Measurements from ENCODE around the gene UHRF1.
"Not testable (repeated sequence)": the region's sequence is repeated elsewhere in the genome, so short reads cannot be mapped to it uniquely, and the experiment has no call there.

Gene UHRF1

GRCh38 chr19:4972509-4973230 is 63.4 kb downstream of the UHRF1 start:
- DNase-seq, result no peak

DNA sequence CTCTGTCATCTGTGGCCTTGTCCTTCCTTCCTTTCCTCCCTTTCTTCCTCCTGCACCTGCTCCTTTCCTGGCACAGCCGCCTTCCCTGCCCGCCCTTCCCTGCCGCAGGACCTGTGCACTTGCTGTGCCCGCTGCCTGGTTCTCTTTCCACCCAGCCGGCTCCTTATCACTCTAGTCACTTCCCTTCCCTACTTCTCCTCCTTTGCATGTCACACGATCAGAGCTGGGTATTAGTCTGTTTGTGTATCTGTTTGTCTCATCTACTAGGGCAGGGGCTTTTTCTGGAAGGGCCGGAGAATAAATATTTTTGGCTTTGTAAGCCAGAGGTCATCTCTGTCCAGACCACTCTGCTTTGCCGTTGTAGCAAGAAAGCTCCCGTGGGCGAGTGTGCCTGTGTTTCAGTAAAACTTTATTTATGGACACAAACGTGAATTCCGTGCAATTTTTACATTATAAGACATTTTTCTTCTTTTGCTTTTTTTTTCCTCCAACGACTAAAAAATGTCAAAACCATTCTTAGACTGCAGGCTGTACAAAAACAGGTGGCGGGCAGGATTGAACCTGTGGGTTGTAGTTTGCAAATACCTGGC is 65.7 kb downstream of the UHRF1 start:
- no peak for DNase-seq

- DNase-seq, result not testable (repeated sequence)
These were observed 66.3 kb downstream of the UHRF1 start for GRCh38 chr19:4975601-4976000.

DNA sequence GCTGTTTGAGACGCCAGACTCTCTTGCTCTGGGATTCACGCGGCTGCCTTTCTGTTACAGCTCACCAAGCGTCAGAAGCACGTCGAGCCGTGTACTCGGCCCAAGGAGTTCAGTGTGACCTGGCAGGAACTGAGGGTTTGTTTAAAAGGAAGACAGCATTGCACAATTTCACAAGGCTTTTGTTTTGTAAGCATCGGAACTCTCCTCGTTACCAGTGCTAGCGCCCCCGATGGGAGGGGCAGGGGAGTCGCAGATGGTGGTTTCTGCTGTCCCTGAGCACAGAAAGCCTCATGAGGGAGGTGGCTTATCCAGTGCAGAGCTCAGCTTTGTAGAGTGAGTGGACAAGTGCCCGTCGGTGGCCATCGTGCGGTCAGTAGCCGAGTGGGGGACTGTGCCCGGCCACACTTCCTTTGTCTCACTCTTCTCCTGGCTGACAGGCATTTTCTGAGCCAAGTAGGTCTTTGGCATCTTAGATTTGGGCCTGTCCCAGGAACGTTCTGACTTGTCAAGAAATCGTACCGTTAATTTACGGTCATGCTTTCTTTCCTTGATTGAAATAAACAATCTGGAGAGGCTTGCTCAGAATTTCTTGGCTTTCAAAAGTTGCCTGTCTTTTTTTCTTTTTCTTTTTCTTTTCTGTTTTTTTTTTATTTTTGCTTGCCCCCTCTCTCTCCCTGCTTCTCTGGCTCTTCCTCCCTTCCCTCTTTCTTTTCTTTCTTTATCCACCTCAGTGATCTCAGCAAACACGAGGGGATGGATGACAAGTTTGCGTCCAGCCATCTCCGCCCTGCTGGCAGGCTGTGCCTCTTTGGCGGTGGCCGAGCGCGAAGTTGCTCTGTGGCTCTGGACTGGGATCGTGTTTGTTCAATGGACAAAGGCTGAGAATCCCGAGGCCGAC is 67.3 kb downstream of the UHRF1 start:
- no peak for DNase-seq

DNA sequence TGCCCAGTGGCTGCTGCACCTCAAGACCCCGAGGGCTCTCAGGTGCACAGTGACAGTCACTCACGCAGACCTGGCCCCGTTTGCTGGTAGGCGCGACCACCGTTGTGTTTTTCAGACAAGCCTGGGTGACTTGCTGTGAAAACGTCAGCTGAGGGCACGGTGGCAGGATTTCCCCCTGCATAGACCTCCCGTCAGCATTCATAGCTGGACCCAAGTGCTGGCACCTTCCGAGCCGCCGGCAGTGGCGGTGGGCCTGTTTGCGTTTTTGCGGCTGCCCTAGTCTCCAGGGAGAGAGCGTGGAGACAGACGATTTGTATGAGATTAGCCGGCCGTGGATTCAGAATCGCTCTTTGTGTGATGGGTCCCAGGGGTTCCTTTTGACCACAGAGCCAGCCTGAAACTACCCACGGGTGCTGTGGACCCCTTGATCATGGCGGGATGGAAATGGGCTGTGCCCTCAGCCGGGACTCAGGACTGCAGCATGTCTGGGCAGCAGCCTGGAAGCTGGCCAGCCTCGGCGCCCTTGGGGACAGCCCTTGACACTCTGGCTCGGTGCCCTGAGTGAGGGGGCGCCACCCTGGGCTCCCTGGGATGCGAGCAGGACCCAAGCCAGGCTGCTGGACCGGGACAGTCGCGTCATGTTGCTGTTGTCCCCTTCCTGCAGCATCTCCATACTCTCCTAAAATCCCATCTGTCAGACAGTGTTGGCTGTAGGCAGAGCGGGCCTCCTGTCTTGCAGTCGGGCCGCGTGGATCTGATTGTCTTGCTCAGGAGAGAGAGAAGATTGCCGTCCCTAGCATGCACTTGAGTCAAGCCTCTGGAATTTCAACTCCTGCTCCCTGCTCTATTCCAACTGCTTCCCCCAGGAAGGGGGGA is 68.2 kb downstream of the UHRF1 start:
- no peak for DNase-seq

GRCh38 chr19:4979211-4979807 is 70.0 kb downstream of the UHRF1 start:
- DNase-seq, result no peak

DNA sequence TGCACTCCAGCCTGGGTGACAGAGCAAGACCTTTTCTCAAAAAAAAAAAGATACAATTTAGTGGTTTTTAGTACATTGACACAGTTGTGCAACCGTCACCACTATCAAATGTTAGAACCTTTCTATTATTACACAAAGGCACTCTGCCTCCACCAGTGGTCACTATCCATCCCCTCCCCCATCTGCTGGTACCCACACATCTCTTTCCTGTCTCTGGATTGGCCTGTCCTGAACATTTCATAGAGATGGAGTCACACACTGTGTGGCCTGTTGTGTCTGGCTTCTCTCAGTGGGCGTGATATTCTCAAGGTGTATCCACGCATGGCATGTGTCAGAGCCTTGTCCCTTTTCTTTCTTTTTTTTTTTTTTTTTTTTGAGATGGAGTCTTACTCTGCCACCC is 70.8 kb downstream of the UHRF1 start:
- DNase-seq, result no peak

- no peak for DNase-seq
These were observed 71.8 kb downstream of the UHRF1 start for GRCh38 chr19:4980838-4981680.

DNA sequence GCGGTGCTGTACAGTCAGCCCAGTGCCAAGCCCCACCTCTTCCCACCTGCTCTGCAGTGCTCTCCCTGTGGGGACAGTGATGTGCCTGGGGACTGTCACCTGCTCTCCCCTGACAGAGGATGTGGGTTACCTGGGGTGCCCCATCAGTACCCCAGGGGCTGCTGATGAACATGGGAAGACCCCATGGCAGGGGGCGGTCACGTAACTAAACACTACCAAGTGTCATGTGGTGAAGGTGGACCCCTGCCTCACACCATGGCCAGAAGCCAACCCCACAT is 72.3 kb downstream of the UHRF1 start:
- DNase-seq, result no peak

- no peak for DNase-seq
These were observed 74.2 kb downstream of the UHRF1 start for GRCh38 chr19:4983346-4984105.

DNA sequence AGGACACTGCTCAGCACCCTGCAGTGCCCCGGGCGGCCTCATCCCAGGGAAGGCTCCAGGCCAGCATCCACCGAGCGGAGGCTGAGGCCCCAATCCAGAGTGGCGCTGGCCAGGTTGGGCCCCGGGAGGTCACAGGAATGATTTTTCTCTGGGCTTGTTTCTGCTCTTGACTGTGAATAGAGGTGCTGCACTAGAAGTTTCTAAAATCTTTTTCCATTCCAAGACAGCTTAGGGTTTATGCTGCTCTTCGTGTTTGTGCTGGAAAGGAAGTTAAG is 74.7 kb downstream of the UHRF1 start:
- DNase-seq, result no peak

DNA sequence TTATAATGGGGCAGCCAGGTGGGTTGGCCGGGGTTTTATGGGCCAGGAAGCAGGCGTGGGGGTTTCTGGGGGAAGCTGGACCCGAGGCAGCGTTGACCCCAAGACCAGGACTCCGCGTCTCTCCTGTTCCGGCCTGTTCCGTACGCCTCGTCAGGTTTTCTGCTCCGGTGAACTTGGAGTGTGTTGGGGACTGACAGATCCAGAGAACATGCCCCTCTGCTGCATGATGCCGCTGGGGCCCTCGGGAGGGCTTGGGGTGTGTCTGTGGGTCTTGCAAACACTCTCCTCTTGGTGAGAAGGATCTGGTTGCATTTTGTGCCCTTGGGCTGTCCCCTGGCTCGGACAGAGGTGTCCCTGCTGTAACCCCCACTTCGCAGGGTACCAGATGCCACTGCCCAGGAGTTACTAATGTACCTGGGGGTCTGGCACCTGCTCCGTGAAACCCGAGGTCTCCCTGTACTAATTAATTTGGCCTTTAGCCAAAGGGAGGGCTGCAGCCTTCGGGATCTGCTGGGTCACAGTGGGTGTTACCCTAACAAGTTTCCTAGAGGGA is 75.2 kb downstream of the UHRF1 start:
- DNase-seq, result no peak

GRCh38 chr19:4985551-4985991 is 76.3 kb downstream of the UHRF1 start:
- no peak for DNase-seq

GRCh38 chr19:4986056-4986455 is 76.8 kb downstream of the UHRF1 start:
- no peak for DNase-seq

DNA sequence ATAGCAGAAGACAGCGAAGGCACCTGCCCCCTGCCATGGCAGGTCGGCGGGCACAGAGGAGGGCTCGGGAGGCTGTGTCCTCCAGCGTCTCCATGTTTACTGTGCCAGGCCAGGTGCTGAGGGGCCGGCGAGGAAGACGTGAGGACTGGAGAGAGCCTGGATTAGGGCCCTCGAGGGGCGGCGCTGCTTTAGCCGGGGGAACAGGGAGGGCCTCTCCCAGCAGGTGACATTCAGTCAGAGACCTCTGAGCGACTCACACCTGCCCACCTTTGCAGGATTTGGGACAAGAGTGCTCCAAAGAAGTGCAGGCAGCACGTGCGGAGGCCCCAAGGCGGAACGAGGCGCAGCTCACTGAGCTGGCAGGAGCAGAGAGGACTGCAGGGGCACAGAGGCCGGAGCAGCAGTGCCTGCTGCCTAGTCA is 77.2 kb downstream of the UHRF1 start:
- no peak for DNase-seq

DNA sequence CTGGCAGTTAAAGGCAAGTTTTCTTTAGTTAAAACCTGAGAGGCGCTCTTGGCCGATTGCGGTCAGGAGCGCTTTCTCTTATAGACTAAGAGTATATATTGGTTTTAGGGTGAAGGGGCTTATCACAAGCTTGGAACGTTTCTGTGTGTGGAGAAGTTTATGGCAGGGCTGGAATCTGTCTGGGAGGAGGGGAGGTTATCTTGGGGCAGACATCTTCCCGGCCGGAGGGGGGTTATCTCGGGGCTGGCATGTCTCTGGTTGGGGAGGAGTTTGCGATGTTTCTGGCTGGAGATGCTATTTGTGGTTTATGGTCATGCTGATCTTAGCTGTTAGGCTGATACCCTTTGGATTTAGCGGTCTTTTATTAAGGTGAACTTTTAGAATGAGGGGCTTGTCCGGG is 78.0 kb downstream of the UHRF1 start:
- no peak for DNase-seq

DNA sequence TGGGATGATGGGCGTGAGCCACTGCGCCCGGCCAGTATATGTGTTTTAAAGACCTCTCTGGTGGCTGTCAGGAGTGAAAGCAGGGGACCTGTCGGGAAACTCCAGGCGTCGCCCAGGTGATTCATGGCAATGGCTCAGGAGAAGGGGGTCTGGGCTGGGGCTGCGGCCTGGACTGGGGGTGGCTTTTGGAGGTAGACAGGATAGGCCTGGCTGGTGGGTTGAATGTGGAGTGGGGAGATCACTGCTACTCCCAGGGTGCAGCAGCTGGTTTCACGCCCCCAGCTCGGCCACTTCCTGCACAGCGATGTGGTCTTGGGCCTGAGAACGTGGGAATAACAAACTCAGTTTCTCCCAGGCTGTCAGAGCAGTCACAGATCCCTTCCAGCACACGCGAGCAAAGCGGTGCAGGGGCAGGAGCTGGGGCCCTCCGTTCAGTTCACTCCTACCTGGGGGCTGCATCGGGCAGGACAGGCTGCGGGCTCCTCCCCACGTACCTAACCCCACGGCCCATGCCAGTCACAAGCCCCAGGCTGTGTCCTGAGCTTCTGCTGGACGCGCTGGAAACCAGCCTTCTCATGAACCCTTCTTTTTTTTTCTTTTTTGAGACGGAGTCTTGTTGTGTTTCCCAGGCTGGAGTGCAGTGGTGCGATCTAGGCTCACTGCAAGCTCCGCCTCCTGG is 78.5 kb downstream of the UHRF1 start:
- DNase-seq, result no peak

- DNase-seq, result no peak
These were observed 79.5 kb downstream of the UHRF1 start for GRCh38 chr19:4988770-4989251.

DNA sequence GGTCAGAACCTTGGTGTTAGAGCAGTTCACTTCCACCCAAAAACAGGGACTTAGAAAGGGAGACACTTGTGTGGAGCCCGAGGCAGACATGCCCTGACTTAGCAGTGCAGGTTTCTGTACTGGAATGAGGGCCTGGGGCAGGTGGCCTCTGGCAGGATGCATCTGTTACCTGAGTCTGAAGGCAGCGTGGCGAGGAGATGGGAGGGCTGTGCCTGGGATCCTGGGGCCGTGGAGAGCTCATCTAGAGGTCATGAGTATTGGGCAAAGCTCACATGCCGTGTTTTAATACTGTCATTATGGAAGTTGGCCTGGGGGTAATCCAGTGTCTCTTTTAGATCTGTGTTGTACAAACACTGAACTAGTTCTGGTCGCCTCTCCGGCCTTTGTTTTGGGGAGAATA is 81.0 kb downstream of the UHRF1 start:
- DNase-seq, result no peak

DNA sequence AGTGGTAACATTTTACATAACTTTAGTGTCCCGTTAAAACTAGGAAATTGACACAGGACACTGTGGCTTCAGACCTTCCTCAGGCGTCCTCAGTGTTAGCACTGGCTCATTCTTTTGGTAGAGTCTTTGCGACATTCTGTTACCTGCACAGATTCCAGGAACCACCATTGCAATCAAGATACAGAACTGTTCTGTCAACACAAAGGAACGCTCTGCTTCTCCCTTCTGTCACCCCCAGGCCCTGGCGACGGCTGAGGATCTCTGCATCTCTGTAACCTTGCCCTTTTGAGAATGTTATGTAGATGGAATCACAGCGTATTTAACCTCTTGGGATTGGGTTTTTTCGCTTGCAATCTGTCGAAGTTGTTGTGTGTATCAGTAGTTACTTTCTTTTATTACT is 82.2 kb downstream of the UHRF1 start:
- no peak for DNase-seq

Measured in SHP77 (cell line).